ENCODE data around the gene RASGRP1.
"Not testable (repeated sequence)": the region's sequence is repeated elsewhere in the genome, so short reads cannot be mapped to it uniquely, and the experiment has no call there.

Gene RASGRP1

DNA sequence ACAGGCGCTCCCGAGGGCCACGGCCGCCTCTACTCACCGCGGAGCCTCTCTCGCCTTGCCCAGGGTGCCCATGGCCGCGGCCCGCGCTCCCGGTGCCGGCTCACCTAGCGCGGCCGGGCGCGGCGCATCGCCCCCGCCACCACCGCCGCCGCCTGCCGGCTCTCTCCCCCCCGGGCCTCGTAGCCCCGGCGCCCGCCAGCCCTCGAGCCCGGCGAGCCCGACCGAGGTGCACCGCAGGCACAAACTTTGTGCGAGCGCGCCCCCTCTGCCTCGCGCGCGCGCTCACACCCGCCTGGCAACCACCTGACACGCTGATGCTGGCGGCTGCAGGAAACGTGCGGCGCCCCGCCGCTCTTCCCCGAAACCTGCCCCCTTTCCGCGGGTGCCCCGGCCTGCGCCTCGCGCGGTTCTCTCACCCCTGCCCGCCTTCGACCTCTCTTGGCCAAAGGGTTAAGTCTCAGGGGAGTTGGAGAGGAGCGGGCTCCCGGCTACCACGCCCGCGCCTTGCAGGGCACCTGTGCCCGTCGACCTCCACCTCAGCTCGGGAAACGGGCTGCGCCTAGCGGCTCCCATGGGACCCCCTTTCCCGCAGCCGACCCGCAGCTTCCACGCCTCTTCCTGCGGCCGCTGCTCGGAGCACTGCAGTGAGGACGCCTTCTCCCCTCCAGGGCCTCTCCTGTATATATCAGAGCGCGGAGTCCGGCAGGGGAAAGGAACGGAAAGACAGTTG, at the start of gene RASGRP1:
Gene RASGRP1, minus strand, starts transcription at position 258 of the 730 bp plus-strand sequence. Its CDS starts 186 bp downstream, at position 72.
- DNase-seq (ENCODE audit: low read depth, low spot score) = no peak

GRCh38 chr15:38613085-38613484, 48.5 kb upstream of the RASGRP1 start:
- no peak for DNase-seq (ENCODE audit: low read depth, low spot score)

DNA sequence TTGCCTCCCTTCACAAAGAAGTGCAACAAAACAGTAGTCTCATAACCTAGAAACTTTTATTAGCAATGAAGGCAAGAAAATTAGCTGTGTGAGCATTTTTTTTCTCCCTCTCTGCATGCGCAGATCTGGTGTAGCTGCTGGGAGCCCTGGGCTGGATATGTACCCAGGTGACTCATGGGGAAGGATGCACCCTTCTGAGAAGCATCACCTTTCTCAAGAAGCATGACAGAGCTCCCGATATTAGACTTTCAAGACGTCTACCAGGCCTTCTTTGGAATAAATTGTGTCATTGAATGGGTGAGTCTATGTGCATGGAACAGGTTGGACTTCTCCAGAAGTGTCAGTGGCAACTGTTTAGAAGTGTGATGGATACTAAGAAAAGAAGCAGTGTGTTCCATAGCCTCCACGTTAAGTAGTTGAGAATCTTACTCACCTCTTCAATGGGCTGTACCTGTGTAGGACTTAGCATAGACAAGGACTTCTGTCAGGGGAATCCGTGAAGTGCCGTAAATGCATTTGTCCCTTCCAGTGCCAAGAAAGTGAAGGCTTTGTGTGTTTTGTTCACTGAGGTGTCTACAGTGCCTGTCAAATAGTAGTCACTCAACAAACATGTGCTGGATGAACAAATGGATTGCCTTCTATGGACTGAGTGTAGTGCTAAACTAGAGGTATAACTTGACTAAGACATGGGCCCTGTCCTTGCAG, 47.7 kb upstream of the RASGRP1 start:
- DNase-seq (ENCODE audit: low read depth, low spot score) = no peak

GRCh38 chr15:38611228-38611627, 46.6 kb upstream of the RASGRP1 start:
- no peak for DNase-seq (ENCODE audit: low read depth, low spot score)

DNA sequence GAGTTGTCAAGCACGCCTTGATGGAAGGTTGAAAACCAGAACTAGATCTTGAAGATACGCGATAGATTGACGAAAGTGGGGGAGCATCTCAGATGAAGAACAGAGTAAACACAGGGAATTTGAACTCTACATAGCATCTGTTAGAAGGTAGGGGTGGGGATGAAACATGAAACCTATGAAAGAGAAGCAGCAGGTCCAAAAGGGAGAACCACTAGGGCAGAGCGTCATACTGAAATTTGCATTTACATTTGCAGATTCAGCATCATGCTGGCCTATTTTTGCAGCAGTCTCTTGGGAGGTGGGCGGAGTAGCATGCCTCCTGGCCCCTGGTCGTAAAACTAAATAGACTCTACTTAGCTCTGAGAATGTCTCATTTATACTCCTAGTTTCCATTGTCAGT, 46.1 kb upstream of the RASGRP1 start:
- DNase-seq (ENCODE audit: low read depth, low spot score) = no peak

- DNase-seq (ENCODE audit: low read depth, low spot score) = no peak
These were observed 44.6 kb upstream of the RASGRP1 start for GRCh38 chr15:38609097-38609738.

DNA sequence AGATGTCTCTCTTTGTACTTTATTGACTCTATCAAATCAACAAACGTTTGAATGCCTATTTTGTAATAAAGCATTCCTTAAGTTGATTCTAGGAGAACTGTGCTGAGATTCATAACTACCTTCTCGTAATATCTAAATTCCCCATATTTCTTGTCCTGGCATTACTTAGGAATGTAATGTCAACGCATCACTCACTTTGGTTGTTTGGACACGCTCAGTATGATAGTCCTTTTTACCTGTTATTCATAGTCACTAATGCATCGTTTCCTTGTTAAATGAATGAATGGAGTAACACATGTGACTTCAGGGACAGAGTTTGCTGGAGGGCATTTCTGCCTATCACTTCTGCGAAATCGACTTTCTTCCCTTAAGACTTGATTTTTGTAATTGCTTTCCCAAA, 44.1 kb upstream of the RASGRP1 start:
- no peak for DNase-seq (ENCODE audit: low read depth, low spot score)

- no peak for DNase-seq (ENCODE audit: low read depth, low spot score)
These were observed 41.1 kb upstream of the RASGRP1 start for GRCh38 chr15:38605744-38606143.

DNA sequence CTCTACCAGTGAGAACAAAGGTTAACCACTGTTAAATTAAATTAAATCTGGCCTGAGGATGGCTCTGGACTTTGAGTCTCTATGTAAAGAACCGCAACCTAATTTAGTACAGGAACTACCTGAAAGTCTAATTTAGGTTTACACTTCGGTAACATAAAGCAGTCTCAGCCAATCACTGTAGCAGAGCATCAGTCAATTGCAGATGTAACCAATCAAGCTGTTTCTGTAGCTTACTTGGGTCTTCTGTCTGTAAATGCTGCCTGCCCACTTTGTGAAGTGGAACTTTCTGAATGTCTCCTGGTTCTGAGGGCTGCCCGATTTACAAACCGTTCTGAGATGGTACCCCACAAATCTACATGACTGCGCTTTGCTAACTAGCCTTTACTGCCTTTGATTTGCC, 39.1 kb upstream of the RASGRP1 start:
- no peak for DNase-seq (ENCODE audit: low read depth, low spot score)

- peak; percentile 9 for DNase-seq (ENCODE audit: low read depth, low spot score)
These were observed 38.5 kb upstream of the RASGRP1 start for GRCh38 chr15:38602910-38603670.

- DNase-seq (ENCODE audit: low read depth, low spot score) = no peak
These were observed 35.6 kb upstream of the RASGRP1 start for GRCh38 chr15:38600236-38600635.

DNA sequence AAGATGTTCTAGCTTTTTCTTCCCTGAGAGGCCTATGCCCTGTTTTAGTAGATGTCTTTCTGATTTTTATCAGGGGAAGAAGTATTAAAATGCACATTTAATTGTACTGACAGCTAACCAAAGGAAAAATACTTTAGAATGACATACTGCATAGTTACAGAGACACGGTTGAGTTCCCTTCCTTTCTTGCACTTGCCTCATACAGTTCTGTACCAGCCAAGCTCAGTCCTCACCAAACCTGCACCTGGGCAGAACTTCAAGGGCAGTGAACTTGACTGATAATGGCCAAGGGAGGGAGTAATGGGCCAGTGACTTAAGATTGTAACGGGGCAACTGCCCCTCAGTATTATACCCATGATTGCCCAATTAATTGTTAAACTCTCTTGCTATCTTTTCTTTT, 34.1 kb upstream of the RASGRP1 start:
- DNase-seq (ENCODE audit: low read depth, low spot score) = no peak

DNA sequence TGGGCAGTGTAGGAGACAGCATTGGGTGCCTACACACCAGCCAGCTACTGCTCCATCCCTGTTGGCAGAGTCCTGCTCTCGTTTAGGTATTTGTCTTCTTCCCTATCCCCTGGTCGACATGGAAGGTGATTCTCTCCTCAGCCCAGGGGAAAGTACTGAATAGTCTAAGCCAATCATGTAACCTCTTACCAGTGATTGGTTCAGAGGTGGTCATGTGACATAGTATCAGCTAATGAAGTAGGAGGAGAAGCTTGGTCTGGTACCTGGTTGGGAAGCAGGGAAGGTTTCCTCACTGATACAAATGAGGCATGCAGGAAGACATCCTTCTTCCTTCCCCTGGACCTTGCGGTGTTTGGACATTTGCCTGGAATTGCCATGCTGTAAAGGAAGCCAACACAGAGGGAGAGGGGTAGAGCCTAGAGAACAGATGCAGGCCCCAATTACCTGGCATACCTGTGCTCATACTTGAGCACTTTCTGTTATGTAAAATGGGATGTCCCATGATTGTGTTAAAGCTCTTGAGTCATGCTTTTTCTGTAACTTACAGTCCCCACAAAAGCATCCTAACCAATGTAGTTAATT, 32.7 kb upstream of the RASGRP1 start:
- DNase-seq (ENCODE audit: low read depth, low spot score) = no peak

DNA sequence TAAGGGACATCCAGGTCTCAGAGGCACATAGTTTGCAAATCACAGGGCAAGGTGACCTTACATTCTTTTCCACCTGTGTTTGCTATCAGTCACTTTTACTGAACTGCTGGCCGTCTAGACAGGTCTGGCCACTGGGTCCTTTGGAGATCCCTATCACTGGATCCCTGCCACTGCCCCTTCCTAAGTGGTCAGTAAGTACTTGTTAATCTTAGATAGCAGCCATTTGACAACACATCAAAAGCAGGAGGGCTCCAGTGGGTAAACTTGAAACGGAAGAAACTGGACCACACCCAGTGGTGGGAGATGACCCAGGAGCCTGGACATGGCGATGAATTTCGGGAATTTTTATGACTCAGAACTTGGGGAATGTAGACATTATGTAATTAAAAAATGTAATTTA, 28.9 kb upstream of the RASGRP1 start:
- no peak for DNase-seq (ENCODE audit: low read depth, low spot score)

- DNase-seq (ENCODE audit: low read depth, low spot score) = no peak
These were observed 24.9 kb upstream of the RASGRP1 start for GRCh38 chr15:38589502-38589901.

- DNase-seq (ENCODE audit: low read depth, low spot score) = no peak
These were observed 24.1 kb upstream of the RASGRP1 start for GRCh38 chr15:38588672-38589071.

DNA sequence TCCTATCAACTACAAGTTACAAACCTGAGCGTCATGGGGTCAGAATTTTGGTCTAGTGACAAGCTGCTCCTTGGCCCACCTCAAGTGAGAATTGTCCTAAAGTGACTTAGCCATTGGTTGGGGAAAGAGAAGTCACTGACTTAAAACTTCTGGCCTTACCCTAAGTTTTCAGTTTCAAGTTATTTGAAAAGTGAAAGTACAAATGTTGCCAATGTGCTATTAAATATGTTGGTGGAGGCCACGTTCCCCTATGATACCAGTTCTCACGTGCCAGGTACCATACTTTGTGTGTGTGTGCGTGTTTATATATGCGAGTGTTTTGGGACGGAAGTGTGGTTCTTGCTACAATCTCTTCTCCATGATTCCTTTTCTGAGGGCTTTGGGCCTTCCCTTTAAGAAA, 22.6 kb upstream of the RASGRP1 start:
- DNase-seq (ENCODE audit: low read depth, low spot score) = no peak

GRCh38 chr15:38586005-38586404, 21.4 kb upstream of the RASGRP1 start:
- DNase-seq (ENCODE audit: low read depth, low spot score) = not testable (repeated sequence)

DNA sequence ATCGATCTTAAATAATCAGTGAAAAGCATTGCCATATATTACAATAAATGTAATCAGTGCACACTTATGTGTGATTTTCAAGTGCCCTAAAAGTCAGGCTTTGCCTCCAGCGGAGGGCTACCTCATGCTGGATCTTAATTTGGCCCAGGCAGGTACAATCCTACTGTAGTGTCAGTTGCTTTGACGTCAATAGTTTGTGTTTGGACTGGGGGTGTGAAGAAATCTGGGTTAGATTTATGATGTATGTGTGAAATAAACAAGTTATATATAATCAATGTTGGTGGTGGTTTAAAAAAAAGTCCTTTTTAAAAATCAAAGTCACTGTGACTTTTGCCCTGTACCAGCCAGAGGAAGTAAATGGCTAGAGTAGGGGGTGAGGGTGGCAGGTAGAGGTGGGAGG, 14.0 kb upstream of the RASGRP1 start:
- DNase-seq (ENCODE audit: low read depth, low spot score) = no peak

- DNase-seq (ENCODE audit: low read depth, low spot score) = no peak
These were observed 12.9 kb upstream of the RASGRP1 start for GRCh38 chr15:38577424-38577987.

DNA sequence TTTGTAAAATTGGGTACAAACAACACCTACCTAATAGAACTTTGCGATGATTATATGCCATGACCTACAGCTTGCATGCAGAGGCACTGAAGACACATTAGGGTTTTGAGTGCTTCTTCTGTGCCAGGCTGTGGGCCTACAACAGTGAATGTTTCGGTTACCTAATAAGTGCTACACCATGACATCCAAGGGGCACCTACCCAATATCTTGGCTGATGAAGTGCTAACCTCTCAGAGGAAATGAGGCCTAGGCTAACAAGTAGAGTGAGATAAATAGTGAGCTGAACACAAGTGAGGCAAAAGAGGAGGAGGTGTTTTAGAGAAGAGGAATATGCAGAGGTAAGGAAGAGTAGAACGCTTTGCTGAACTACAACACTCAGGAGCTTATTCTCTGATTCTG, 12.2 kb upstream of the RASGRP1 start:
- no peak for DNase-seq (ENCODE audit: low read depth, low spot score)
